SK-N-MC (cell line): Measurements from ENCODE around the gene LCA5.

Experiments used
- EZH2 ChIP-seq: fragments of 200-600 bp; sonication (generic); IDR thresholded peaks from one replicate; pipeline ENCODE4 v1.6.1; 2017; ENCODE audit warnings: antibody characterized with exemption
- FOXP2 ChIP-seq: optimal IDR thresholded peaks from 2 replicates; pipeline ENCODE3; 2011; ENCODE audit warnings: mild to moderate bottlenecking, moderate library complexity; ENCODE audit not compliant: insufficient read depth; ENCODE audit errors: extremely low read length, control extremely low read depth
- POLR2AphosphoS5 ChIP-seq: IDR thresholded peaks from 2 replicates; pipeline ENCODE4 v1.6.1; 2012; ENCODE audit warnings: mild to moderate bottlenecking, low read depth, low read length, borderline replicate concordance

- TF ChIP-seq EZH2 (no peak), POLR2AphosphoS5 (no peak), FOXP2 (no peak)
Observed at GRCh38 chr6:79510707-79511106, 26.5 kb downstream of the LCA5 start.
